Endodermal cell (in vitro differentiated cells): ENCODE measurements around the gene C18orf32. TPM values are rescaled to one million over a fixed set of nuclear protein-coding genes. Genes with fewer than 3 reads are reported as not detected.

Experiments used
- DNase-seq: peaks from one replicate; pipeline ENCODE4 v3.0.0-alpha.2; 2017
- H3K27ac ChIP-seq: 2 replicates; pipeline ENCODE4 v1.5.1; 2013; ENCODE audit warnings: mild to moderate bottlenecking, low read depth, low read length, moderate library complexity
- H3K27me3 ChIP-seq: 2 replicates; pipeline ENCODE4 v1.6.1; 2013; ENCODE audit warnings: mild to moderate bottlenecking, low read length, moderate library complexity; ENCODE audit not compliant: insufficient read depth, control insufficient read depth, poor library complexity, severe bottlenecking
- H3K36me3 ChIP-seq: 2 replicates; pipeline ENCODE4 v1.7.0; 2013; ENCODE audit warnings: mild to moderate bottlenecking, low read length, moderate library complexity; ENCODE audit not compliant: control insufficient read depth, insufficient read depth
- H3K4me1 ChIP-seq: one replicate; pipeline ENCODE4 v1.7.0; 2013; ENCODE audit warnings: low read length; ENCODE audit not compliant: control insufficient read depth, insufficient read depth
- H3K4me3 ChIP-seq: 2 replicates; pipeline ENCODE4 v1.5.1; 2013; ENCODE audit warnings: mild to moderate bottlenecking, low read length, moderate library complexity
- H3K9ac ChIP-seq: 2 replicates; pipeline ENCODE4 v1.6.1; 2013; ENCODE audit warnings: mild to moderate bottlenecking, low read length, moderate library complexity; ENCODE audit not compliant: poor library complexity, severe bottlenecking; ENCODE audit errors: extremely low read depth
- H3K9me3 ChIP-seq: 2 replicates; pipeline ENCODE4 v1.6.1; 2013; ENCODE audit warnings: mild to moderate bottlenecking, low read length, moderate library complexity; ENCODE audit not compliant: control insufficient read depth
- H3K27ac Mint-ChIP-seq: 2 replicates; pipeline ENCODE4 v1.8.0; 2020; ENCODE audit warnings: mixed read lengths
- H3K27me3 Mint-ChIP-seq: 2 replicates; pipeline ENCODE4 v1.8.0; 2021; ENCODE audit warnings: mild to moderate bottlenecking, mixed read lengths; ENCODE audit not compliant: insufficient read depth
- H3K36me3 Mint-ChIP-seq: 2 replicates; pipeline ENCODE4 v1.8.0; 2020; ENCODE audit warnings: low read depth, mixed read lengths
- H3K4me1 Mint-ChIP-seq: 2 replicates; pipeline ENCODE4 v1.8.0; 2020; ENCODE audit warnings: mixed read lengths
- H3K4me3 Mint-ChIP-seq: 2 replicates; pipeline ENCODE4 v1.8.0; 2020; ENCODE audit warnings: mild to moderate bottlenecking, moderate library complexity, mixed read lengths
- H3K9me3 Mint-ChIP-seq: 2 replicates; pipeline ENCODE4 v1.8.0; 2020; ENCODE audit warnings: mild to moderate bottlenecking, mixed read lengths
- WGBS, 2 experiments: methylation state at CpG; one replicate each; pipeline versions ENCODE4 v1.1.5 to v1.1.7; 2013; ENCODE audit warnings: missing lambda C conversion rate in 2 of 2, mixed read lengths in 1 of 2; ENCODE audit not compliant: insufficient coverage in 1 of 2, insufficient read length in 1 of 2; 5-methylcytosine and 5-hydroxymethylcytosine counted together
- total RNA-seq, 2 donors: library from RNA; stranded (reverse); fragmentation: NEBNext Ultra II Directional in 1 of 2; extraction: Animal tissue kit (Norgen Biotek cat#: 25700) in 1 of 2; gene quantifications; 2 replicates in 1 of 2; 3 replicates in 1 of 2; pipeline ENCODE4 v1.2.1, GENCODE V29; 2021
- TF ChIP-seq, protein P1 (sequence below): fragments of 200-600 bp; sonication (generic); conservative IDR thresholded peaks from 2 replicates; pipeline ENCODE4 v1.5.0; 2021; ENCODE audit warnings: antibody characterized with exemption, mild to moderate bottlenecking

C18orf32 gene
- total RNA-seq, 2 donors from 2014 or later = 31.4 to 32.9 TPM

DNA sequence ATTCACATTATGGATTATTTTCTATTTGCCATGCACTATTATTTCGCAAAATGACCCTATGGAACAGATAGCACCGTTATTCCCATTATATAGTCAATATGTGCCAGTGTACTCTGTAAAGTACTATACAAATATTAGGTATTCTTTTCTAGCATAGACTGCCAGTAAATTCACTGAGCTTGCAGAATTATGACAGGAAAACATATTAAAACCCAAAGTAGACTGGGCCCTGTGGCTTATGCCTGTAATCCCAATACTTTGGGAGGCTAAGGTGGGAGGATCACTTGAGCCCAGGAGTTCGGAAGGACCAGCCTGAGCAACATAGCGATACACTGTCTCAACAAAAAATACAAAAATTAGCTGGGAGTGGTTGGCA is 25.4 kb downstream of the C18orf32 start:
- no peak for DNase-seq
- TF ChIP-seq, protein P1, sequence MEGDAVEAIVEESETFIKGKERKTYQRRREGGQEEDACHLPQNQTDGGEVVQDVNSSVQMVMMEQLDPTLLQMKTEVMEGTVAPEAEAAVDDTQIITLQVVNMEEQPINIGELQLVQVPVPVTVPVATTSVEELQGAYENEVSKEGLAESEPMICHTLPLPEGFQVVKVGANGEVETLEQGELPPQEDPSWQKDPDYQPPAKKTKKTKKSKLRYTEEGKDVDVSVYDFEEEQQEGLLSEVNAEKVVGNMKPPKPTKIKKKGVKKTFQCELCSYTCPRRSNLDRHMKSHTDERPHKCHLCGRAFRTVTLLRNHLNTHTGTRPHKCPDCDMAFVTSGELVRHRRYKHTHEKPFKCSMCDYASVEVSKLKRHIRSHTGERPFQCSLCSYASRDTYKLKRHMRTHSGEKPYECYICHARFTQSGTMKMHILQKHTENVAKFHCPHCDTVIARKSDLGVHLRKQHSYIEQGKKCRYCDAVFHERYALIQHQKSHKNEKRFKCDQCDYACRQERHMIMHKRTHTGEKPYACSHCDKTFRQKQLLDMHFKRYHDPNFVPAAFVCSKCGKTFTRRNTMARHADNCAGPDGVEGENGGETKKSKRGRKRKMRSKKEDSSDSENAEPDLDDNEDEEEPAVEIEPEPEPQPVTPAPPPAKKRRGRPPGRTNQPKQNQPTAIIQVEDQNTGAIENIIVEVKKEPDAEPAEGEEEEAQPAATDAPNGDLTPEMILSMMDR = no peak
- H3K9me3 ChIP-seq = no peaks in the 10 kb centered on the region
- Mint-ChIP-seq H3K27me3 (peaks cover 9% of the 10 kb centered on the region), H3K4me3 (no peak overlapping the region), H3K36me3 (no peaks in the 10 kb centered on the region), H3K4me1 (peaks cover 19% of the 10 kb centered on the region), H3K27ac (no peak overlapping the region), H3K9me3 (peaks cover 2% of the 10 kb centered on the region)
- H3K36me3 ChIP-seq = no peaks in the 10 kb centered on the region
- H3K4me3 ChIP-seq = no peak overlapping the region
- H3K27ac ChIP-seq = no peak overlapping the region
- no peak overlapping the region for H3K9ac ChIP-seq
- H3K27me3 ChIP-seq = peaks cover 6% of the 10 kb centered on the region
- peaks cover 4% of the 10 kb centered on the region for H3K4me1 ChIP-seq
- 96% methylated on average over 4 of the region's 4 CpGs; no CpG with 5 or more reads in 1 of the 2 experiments for WGBS, 2 experiments

DNA sequence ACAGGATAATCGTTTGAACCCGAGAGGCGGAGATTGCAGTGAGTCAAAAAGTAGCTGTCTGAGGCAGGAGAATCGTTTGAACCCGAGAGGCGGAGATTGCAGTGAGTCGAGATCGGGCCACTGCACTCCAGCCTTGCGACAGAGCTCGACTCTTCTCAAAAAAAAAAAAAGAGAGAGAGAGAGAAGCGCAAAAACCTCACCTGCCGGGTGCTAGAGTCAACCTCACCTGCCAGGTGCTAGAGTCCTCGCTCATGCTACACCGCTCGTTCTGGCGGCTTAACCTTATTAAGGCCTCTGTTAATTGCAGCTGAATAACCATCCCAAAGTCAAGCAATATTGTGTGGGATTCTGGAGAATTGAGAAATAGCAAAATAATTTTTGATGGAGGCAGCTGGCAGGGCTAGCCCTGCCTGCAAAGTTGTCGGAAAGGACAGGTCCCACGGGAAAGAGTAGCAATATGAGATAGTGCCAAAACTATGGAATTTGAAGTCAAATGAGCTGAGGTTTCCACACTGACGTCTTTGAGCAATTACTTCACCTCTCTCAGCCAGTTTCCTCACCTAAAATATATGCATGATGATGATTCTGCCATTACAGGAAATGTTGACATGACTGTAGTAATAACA is 25.9 kb downstream of the C18orf32 start:
- H3K4me3 ChIP-seq = peak overlapping the region; percentile 84
- no peaks in the 10 kb centered on the region for H3K9me3 ChIP-seq
- DNase-seq = no peak
- peak overlapping the region; percentile 62 for H3K4me3 Mint-ChIP-seq
- H3K27me3 ChIP-seq = peaks cover 6% of the 10 kb centered on the region
- TF ChIP-seq, protein P1 = no peak
- peak overlapping the region; percentile 77 for H3K27ac Mint-ChIP-seq
- H3K4me1 ChIP-seq = peaks cover 4% of the 10 kb centered on the region
- H3K27ac ChIP-seq = no peak overlapping the region
- no peaks in the 10 kb centered on the region for H3K36me3 Mint-ChIP-seq
- no peaks in the 10 kb centered on the region for H3K36me3 ChIP-seq
- peaks cover 2% of the 10 kb centered on the region for H3K9me3 Mint-ChIP-seq
- WGBS, 2 experiments = 82 to 90% methylated on average over 19 of the region's 19 CpGs
- H3K27me3 Mint-ChIP-seq = peaks cover 9% of the 10 kb centered on the region
- no peak overlapping the region for H3K9ac ChIP-seq
- H3K4me1 Mint-ChIP-seq = peaks cover 19% of the 10 kb centered on the region

DNA sequence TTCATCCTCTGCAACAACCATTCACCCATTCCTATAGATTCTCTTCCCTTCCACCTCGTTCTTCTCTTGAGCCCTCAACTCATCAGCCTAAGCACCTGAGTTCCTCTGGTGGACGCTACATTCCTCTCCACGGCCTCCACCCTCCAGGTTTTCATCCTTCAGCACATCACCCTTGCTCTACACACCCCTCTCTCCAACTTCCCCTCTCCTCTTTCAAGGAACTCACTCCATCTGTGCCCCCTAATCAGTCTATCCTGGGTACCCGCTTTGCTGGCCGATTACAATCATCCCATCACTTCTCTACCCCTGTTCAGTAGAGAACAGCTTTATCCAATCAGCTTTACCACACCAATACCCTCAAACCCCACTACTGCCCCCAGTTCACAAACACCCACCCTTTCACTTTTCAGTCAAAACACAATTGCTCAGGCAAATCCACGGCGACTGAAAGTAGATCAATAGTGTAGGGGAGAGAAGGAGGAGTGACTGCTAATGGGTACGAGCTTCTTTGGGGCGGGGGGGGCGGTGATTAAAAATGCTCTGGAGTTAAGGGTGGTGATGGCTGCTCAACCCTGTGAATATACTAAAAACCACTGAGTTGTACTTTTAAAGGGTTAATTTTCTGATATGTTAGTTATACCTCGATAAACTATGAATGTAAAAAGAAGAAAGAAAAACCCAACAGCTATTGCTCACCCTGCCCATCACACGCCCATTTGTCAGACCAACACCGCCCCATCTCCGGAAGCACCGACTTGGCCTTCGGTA is 27.4 kb downstream of the C18orf32 start:
- peaks cover 2% of the 10 kb centered on the region for H3K9me3 Mint-ChIP-seq
- H3K27ac Mint-ChIP-seq = no peak overlapping the region
- H3K36me3 ChIP-seq = no peaks in the 10 kb centered on the region
- H3K27me3 ChIP-seq = peaks cover 6% of the 10 kb centered on the region
- H3K27me3 Mint-ChIP-seq = peaks cover 9% of the 10 kb centered on the region
- TF ChIP-seq, protein P1 = no peak
- peaks cover 2% of the 10 kb centered on the region for H3K36me3 Mint-ChIP-seq
- H3K4me3 ChIP-seq = peak overlapping the region; percentile 84
- 42 to 75% methylated on average over 3 to 16 of the region's 16 CpGs for WGBS, 2 experiments
- H3K4me3 Mint-ChIP-seq = peak overlapping the region; percentile 62
- H3K9ac ChIP-seq = peak overlapping the region; percentile 42
- no peaks in the 10 kb centered on the region for H3K4me1 ChIP-seq
- H3K9me3 ChIP-seq = no peaks in the 10 kb centered on the region
- peaks cover 9% of the 10 kb centered on the region for H3K4me1 Mint-ChIP-seq
- no peak overlapping the region for H3K27ac ChIP-seq
- no peak for DNase-seq
